GM18951 (cell line): ENCODE results near the gene PAM.

Experiments
- POLR2A ChIP-seq: IDR thresholded peaks from 4 replicates; pipeline ENCODE4 v1.6.1; 2011; ENCODE audit warnings: mild to moderate bottlenecking; ENCODE audit not compliant: insufficient read length, insufficient read depth; ENCODE audit errors: extremely low read depth
- in situ Hi-C: fragments of 300-500 bp; cut with MboI; formaldehyde crosslinking; loops from one replicate; pipeline ENCODE4 v1.12.0; 2022; ENCODE audit warnings: low sequenced_read_pairs, mixed read lengths, inconsistent platforms; ENCODE audit not compliant: unreplicated experiment

The PAM gene

GRCh38 chr5:102853680-102854079 lies 98.6 kb downstream of the PAM start:
- in situ Hi-C loops = no loop called here
- no peak for TF ChIP-seq POLR2A

- no peak for TF ChIP-seq POLR2A
- in situ Hi-C loops = no loop called here
These were observed 100.7 kb downstream of the PAM start for GRCh38 chr5:102855681-102856388.

- in situ Hi-C loops = no loop called here
- no peak for TF ChIP-seq POLR2A
These were observed 101.3 kb downstream of the PAM start for GRCh38 chr5:102856389-102856777.

GRCh38 chr5:102857076-102857818 lies 102.1 kb downstream of the PAM start:
- no peak for TF ChIP-seq POLR2A
- in situ Hi-C loops = no loop called here

GRCh38 chr5:102858221-102858620 lies 103.1 kb downstream of the PAM start:
- in situ Hi-C loops = no loop called here
- no peak for TF ChIP-seq POLR2A

- no peak for TF ChIP-seq POLR2A
- in situ Hi-C loops = no loop called here
These were observed 103.7 kb downstream of the PAM start for GRCh38 chr5:102858808-102859207.

- TF ChIP-seq POLR2A = no peak
- in situ Hi-C loops = no loop called here
These were observed 104.9 kb downstream of the PAM start for GRCh38 chr5:102860035-102860434.

- in situ Hi-C loops = no loop called here
These were observed 108.0 kb downstream of the PAM start for GRCh38 chr5:102863058-102863457.

GRCh38 chr5:102863764-102864560 lies 108.9 kb downstream of the PAM start:
- in situ Hi-C loops = no loop called here
- no peak for TF ChIP-seq POLR2A

More at GRCh38 chr5:102863058-102863457, 108.0 kb downstream of the PAM start:
- TF ChIP-seq POLR2A = no peak

- in situ Hi-C loops = no loop called here
- no peak for TF ChIP-seq POLR2A
These were observed 110.0 kb downstream of the PAM start for GRCh38 chr5:102865171-102865509.

- TF ChIP-seq POLR2A = no peak
These were observed 110.6 kb downstream of the PAM start for GRCh38 chr5:102865510-102866236.

GRCh38 chr5:102866237-102866600 lies 111.1 kb downstream of the PAM start:
- in situ Hi-C loops = no loop called here
- TF ChIP-seq POLR2A = no peak

More at GRCh38 chr5:102865510-102866236, 110.6 kb downstream of the PAM start:
- in situ Hi-C loops = no loop called here
